Measurements from ENCODE around the gene ALAS2. TPM values are rescaled to one million over a fixed set of nuclear protein-coding genes. Genes with fewer than 3 reads are reported as not detected.

ALAS2 gene
- total and polyA plus RNA-seq, 2 donors from 2014 or later: 0.79 TPM; not detected in 1

DNA sequence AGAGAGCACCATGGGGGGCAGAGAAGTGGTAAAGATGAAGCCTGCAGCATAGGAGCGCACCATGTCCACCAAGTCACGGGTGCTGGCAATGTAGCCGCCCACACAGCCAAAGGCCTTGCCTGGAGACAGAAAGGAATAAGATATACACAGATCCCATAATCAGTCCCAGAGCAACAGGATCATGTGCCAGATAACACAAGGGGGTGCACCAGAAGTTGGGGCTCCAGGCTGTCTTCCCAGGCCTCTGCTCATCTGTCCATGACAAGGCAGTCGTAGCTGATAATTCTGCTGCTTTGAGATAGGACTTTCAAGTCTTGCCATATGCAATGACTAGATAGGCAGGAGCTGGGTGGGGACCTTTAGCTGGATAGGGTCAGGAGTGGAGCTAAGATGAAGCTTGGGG lies 15.9 kb downstream of the ALAS2 start:
- Histone ChIP-seq H3K9ac (ENCODE audit: low read length in 3 of 3) (no peak overlapping the region), H3K4me3 (ENCODE audit: low read length in 3 of 3) (no peak overlapping the region), H3K36me3 (ENCODE audit: control insufficient read depth in 2 of 3, insufficient read depth in 3 of 3, low read length in 3 of 3) (no peaks in the 10 kb centered on the region), H3K27me3 (ENCODE audit: control insufficient read depth, insufficient read depth, low read length) (no peaks in the 10 kb centered on the region), H3K4me1 (ENCODE audit: control insufficient read depth in 2 of 3, insufficient read depth in 2 of 3, low read depth in 1 of 3, low read length in 3 of 3) (no peaks in the 10 kb centered on the region), H3K9me3 (ENCODE audit: control insufficient read depth in 2 of 3, insufficient read depth in 1 of 3, low read length in 3 of 3) (no peaks in the 10 kb centered on the region), H3K27ac (ENCODE audit: low read depth in 2 of 2, low read length in 2 of 2) (no peak overlapping the region)
- FAIRE-seq (no peak), DNase-seq (no peak)
- intact Hi-C loops (cut with DNase I): no loop called here
- TF ChIP-seq, protein P1, sequence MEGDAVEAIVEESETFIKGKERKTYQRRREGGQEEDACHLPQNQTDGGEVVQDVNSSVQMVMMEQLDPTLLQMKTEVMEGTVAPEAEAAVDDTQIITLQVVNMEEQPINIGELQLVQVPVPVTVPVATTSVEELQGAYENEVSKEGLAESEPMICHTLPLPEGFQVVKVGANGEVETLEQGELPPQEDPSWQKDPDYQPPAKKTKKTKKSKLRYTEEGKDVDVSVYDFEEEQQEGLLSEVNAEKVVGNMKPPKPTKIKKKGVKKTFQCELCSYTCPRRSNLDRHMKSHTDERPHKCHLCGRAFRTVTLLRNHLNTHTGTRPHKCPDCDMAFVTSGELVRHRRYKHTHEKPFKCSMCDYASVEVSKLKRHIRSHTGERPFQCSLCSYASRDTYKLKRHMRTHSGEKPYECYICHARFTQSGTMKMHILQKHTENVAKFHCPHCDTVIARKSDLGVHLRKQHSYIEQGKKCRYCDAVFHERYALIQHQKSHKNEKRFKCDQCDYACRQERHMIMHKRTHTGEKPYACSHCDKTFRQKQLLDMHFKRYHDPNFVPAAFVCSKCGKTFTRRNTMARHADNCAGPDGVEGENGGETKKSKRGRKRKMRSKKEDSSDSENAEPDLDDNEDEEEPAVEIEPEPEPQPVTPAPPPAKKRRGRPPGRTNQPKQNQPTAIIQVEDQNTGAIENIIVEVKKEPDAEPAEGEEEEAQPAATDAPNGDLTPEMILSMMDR (IDR thresholded peaks at IDR 0.05; ENCODE audit: borderline replicate concordance, extremely low read depth, insufficient read depth): no peak

DNA sequence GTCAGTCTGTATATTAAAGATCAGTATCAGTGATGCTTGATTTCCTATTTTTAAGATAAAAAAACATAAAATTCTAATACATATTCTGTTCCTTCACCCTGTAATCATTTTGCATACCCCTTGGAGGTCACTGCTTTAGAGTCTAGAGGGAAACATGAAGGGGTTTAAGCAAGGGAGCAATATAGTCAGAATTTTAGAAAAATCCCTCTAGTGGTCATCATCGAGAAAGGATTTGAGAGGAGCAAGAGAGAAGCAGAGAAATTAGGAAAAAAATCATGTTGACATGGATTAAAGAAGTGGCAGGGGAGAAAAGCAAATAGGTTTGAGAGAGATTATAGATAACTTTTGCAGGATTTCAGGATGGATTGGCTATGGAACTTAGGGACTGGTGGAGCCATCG lies 19.5 kb downstream of the ALAS2 start:
- DNase-seq: peak in 1 of 5 donors; percentile 5
- Histone ChIP-seq H3K4me3 (ENCODE audit: low read length in 3 of 3) (no peak overlapping the region), H3K9me3 (ENCODE audit: control insufficient read depth in 2 of 3, insufficient read depth in 1 of 3, low read length in 3 of 3) (no peaks in the 10 kb centered on the region), H3K36me3 (ENCODE audit: control insufficient read depth in 2 of 3, insufficient read depth in 3 of 3, low read length in 3 of 3) (no peaks in the 10 kb centered on the region), H3K27me3 (ENCODE audit: control insufficient read depth, insufficient read depth, low read length) (no peaks in the 10 kb centered on the region), H3K27ac (ENCODE audit: low read depth in 2 of 2, low read length in 2 of 2) (no peak overlapping the region), H3K9ac (ENCODE audit: low read length in 3 of 3) (no peak overlapping the region), H3K4me1 (ENCODE audit: control insufficient read depth in 2 of 3, insufficient read depth in 2 of 3, low read depth in 1 of 3, low read length in 3 of 3) (peaks cover 0 to 2% (median 0%) of the 10 kb centered on the region in 3 donors)
- TF ChIP-seq, protein P1 (IDR thresholded peaks at IDR 0.05; ENCODE audit: borderline replicate concordance, extremely low read depth, insufficient read depth): no peak
- peak; percentile 27 for FAIRE-seq
- intact Hi-C loops (cut with DNase I): no loop called here

DNA sequence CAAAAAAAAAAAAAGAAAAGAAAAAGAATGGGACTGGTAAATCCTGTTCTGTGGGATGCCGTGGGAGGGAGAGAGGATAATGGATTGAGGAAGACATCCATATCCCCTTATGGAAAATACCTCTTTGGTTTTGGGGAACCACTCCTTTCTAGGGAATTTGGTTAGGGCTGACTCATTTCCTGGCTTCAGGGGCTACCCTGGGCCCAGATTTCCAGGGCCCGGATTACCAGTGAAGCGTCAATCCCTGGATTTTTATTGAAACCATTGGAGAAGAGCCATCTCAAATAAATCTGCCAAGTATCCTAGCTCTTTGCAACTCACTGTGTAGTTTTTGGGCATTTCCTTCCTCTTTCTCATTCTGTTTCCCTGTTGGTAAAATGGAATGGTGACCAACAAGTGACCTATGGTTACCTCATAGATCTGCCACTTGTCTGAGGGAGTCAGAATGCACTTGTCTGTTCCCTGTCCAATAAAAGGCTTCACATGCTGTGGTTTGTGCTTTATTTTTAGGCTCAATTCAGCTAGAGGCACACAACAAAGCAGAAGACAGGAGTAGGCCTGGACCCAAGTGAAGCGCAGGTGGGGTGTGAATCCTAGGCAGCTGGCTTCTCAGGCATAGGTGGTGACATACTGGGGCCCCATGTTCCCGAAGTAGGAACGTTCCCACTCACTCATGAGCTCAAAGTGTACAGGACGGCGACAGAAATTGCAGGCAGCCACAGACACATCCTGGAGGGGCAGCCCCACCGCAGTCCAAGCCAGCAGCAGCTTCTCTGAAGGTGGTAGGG lies 22.0 kb downstream of the ALAS2 start:
- Histone ChIP-seq H3K27ac (ENCODE audit: low read depth in 2 of 2, low read length in 2 of 2) (no peak overlapping the region), H3K36me3 (ENCODE audit: control insufficient read depth in 2 of 3, insufficient read depth in 3 of 3, low read length in 3 of 3) (peaks cover 0 to 10% (median 6%) of the 10 kb centered on the region in 3 donors), H3K4me1 (ENCODE audit: control insufficient read depth in 2 of 3, insufficient read depth in 2 of 3, low read depth in 1 of 3, low read length in 3 of 3) (peaks cover 0 to 2% (median 0%) of the 10 kb centered on the region in 3 donors), H3K4me3 (ENCODE audit: low read length in 3 of 3) (no peak overlapping the region), H3K9me3 (ENCODE audit: control insufficient read depth in 2 of 3, insufficient read depth in 1 of 3, low read length in 3 of 3) (peaks cover 0 to 1% (median 0%) of the 10 kb centered on the region in 3 donors), H3K27me3 (ENCODE audit: control insufficient read depth, insufficient read depth, low read length) (no peaks in the 10 kb centered on the region), H3K9ac (ENCODE audit: low read length in 3 of 3) (no peak overlapping the region)
- FAIRE-seq (no peak), DNase-seq (no peak)
- intact Hi-C loops (cut with DNase I): no loop called here
- TF ChIP-seq, protein P1 (IDR thresholded peaks at IDR 0.05; ENCODE audit: borderline replicate concordance, extremely low read depth, insufficient read depth): no peak
